ENCODE measurements around the gene ADSS1.

DNA sequence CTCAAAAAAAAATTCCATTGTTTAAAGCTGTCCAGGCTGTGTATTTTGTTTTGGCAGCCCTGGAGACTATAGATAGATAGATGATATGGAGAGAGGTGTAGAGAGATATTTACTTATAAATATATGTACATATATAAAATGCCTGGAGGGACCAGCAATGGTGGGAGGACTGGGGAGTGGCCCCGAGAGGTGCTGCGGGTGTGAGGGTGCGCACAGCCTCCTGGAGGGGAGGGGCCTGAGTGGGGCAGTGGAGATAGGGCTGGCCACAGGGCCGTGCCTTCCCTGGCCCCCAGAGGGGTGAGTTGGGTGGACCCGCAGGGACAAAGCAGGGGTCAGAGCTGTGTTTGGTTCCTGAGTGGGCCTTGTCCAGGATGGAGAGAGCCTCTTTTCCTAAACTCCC lies 6.5 kb downstream of the ADSS1 start:
- no peak for TF ChIP-seq EZH2 (IDR thresholded peaks at IDR 0.05; ENCODE audit: low read length)
- TF ChIP-seq, protein P1, sequence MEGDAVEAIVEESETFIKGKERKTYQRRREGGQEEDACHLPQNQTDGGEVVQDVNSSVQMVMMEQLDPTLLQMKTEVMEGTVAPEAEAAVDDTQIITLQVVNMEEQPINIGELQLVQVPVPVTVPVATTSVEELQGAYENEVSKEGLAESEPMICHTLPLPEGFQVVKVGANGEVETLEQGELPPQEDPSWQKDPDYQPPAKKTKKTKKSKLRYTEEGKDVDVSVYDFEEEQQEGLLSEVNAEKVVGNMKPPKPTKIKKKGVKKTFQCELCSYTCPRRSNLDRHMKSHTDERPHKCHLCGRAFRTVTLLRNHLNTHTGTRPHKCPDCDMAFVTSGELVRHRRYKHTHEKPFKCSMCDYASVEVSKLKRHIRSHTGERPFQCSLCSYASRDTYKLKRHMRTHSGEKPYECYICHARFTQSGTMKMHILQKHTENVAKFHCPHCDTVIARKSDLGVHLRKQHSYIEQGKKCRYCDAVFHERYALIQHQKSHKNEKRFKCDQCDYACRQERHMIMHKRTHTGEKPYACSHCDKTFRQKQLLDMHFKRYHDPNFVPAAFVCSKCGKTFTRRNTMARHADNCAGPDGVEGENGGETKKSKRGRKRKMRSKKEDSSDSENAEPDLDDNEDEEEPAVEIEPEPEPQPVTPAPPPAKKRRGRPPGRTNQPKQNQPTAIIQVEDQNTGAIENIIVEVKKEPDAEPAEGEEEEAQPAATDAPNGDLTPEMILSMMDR (optimal IDR thresholded peaks at IDR 0.05 in 1 of 3, IDR thresholded peaks at IDR 0.05 in 1 of 3, conservative IDR thresholded peaks at IDR 0.05 in 1 of 3; ENCODE audit: extremely low read depth in 1 of 3, insufficient read depth in 2 of 3, low read length in 3 of 3): no peak

Measured in keratinocyte (primary cell).